HEK293T (cell line): ENCODE measurements around the gene B3GNT2.

ENCODE experiments used
- BHLHE40 ChIP-seq: fragments of 450-650 bp; IDR thresholded peaks from 2 replicates; pipeline ENCODE4 v1.6.1; 2016; ENCODE audit warnings: mild to moderate bottlenecking, moderate library complexity, borderline replicate concordance
- L3MBTL2 ChIP-seq: fragments of 450-650 bp; conservative IDR thresholded peaks from 2 replicates; pipeline ENCODE4 v1.6.1; 2016; ENCODE audit warnings: mild to moderate bottlenecking
- SP1 ChIP-seq: fragments of 450-650 bp; IDR thresholded peaks from 2 replicates; pipeline ENCODE4 v1.6.1; 2017

GRCh38 chr2:62151306-62151638 is 44.6 kb upstream of the B3GNT2 start:
- TF ChIP-seq SP1: no peak
- TF ChIP-seq BHLHE40: no peak
- TF ChIP-seq L3MBTL2: no peak
